CD4-positive, alpha-beta T cell treated with Interleukin-17A for 1 hour (primary cell): ENCODE measurements around the gene PLPP3.

Experiments
- DNase-seq: peaks from one replicate; pipeline ENCODE4 v3.0.0-alpha.2; 2020

PLPP3 gene

GRCh38 chr1:56456435-56457101 is 122.8 kb downstream of the PLPP3 start:
- no peak for DNase-seq

- no peak for DNase-seq
Observed at GRCh38 chr1:56453417-56454078, 125.8 kb downstream of the PLPP3 start.

GRCh38 chr1:56453016-56453415 is 126.3 kb downstream of the PLPP3 start:
- DNase-seq, result no peak

- no peak for DNase-seq
Observed at GRCh38 chr1:56452027-56453011, 127.0 kb downstream of the PLPP3 start.

- DNase-seq, result no peak
Observed at GRCh38 chr1:56451491-56451890, 127.9 kb downstream of the PLPP3 start.

GRCh38 chr1:56450004-56450666 is 129.2 kb downstream of the PLPP3 start:
- no peak for DNase-seq

- DNase-seq, result no peak
Observed at GRCh38 chr1:56448529-56449300, 130.6 kb downstream of the PLPP3 start.

- DNase-seq, result no peak
Observed at GRCh38 chr1:56447823-56448222, 131.5 kb downstream of the PLPP3 start.

- DNase-seq, result no peak
Observed at GRCh38 chr1:56446531-56447098, 132.7 kb downstream of the PLPP3 start.

- DNase-seq, result no peak
Observed at GRCh38 chr1:56444960-56445646, 134.3 kb downstream of the PLPP3 start.
